H1 (cell line): ENCODE measurements around the gene PLXNB1.

ENCODE experiments used
- CREB1 ChIP-seq: IDR thresholded peaks from 2 replicates; pipeline ENCODE4 v1.6.1; 2012; ENCODE audit warnings: inconsistent platforms
- GTF2F1 ChIP-seq: IDR thresholded peaks from 2 replicates; pipeline ENCODE4 v1.6.1; 2012; ENCODE audit warnings: low read depth, low read length, improper control_type of control experiment, borderline replicate concordance
- HDAC6 ChIP-seq: IDR thresholded peaks from one replicate; pipeline ENCODE4 v1.7.1; 2012; ENCODE audit warnings: low read depth, mild to moderate bottlenecking, inconsistent platforms, low read length, moderate library complexity
- POLR2AphosphoS5 ChIP-seq: IDR thresholded peaks from 2 replicates; pipeline ENCODE4 v1.6.1; 2011; ENCODE audit warnings: low read depth, low read length
- RAD21 ChIP-seq, 2 experiments: IDR thresholded peaks in 1 of 2; conservative IDR thresholded peaks in 1 of 2; 2 replicates each; pipeline ENCODE4 v1.6.1; 2011; ENCODE audit warnings: low read depth in 2 of 2, low read length in 2 of 2, improper control_type of control experiment in 1 of 2, inconsistent platforms in 1 of 2, mild to moderate bottlenecking in 1 of 2, moderate library complexity in 1 of 2
- SP1 ChIP-seq: IDR thresholded peaks from 2 replicates; pipeline ENCODE4 v1.6.1; 2011; ENCODE audit warnings: low read depth, low read length
- SRF ChIP-seq: IDR thresholded peaks from 2 replicates; pipeline ENCODE4 v1.6.1; 2011; ENCODE audit warnings: mild to moderate bottlenecking, low read depth, low read length, moderate library complexity
- TEAD4 ChIP-seq: IDR thresholded peaks from 2 replicates; pipeline ENCODE4 v1.6.1; 2012; ENCODE audit warnings: low read depth, low read length, inconsistent platforms, mixed read lengths
- TF ChIP-seq, protein P1 (sequence below), 3 experiments: IDR thresholded peaks; 1 replicate in 2 of 3; 2 replicates in 1 of 3; pipeline versions ENCODE4 v1.5.1 to v1.6.1; 2011; ENCODE audit warnings: low read length in 3 of 3, mild to moderate bottlenecking in 3 of 3, inconsistent platforms in 2 of 3, low read depth in 1 of 3, moderate library complexity in 1 of 3; ENCODE audit not compliant: insufficient read depth in 1 of 3; ENCODE audit errors: control extremely low read depth in 1 of 3

GRCh38 chr3:48474619-48475018, 44.7 kb upstream of the PLXNB1 start:
- TF ChIP-seq SRF (no peak), GTF2F1 (no peak), HDAC6 (no peak), TEAD4 (peak; percentile 55), SP1 (peak; percentile 93), RAD21 (IDR thresholded peaks at IDR 0.05 in 1 of 2, conservative IDR thresholded peaks at IDR 0.05 in 1 of 2; ENCODE audit: low read depth in 2 of 2, low read length in 2 of 2) (peak in 1 of 2 experiments; percentile 17; a peak in 1 of 4 replicates), POLR2AphosphoS5 (no peak; the same call in 1 of the 2 replicates), CREB1 (peak; percentile 59)
- TF ChIP-seq, protein P1, sequence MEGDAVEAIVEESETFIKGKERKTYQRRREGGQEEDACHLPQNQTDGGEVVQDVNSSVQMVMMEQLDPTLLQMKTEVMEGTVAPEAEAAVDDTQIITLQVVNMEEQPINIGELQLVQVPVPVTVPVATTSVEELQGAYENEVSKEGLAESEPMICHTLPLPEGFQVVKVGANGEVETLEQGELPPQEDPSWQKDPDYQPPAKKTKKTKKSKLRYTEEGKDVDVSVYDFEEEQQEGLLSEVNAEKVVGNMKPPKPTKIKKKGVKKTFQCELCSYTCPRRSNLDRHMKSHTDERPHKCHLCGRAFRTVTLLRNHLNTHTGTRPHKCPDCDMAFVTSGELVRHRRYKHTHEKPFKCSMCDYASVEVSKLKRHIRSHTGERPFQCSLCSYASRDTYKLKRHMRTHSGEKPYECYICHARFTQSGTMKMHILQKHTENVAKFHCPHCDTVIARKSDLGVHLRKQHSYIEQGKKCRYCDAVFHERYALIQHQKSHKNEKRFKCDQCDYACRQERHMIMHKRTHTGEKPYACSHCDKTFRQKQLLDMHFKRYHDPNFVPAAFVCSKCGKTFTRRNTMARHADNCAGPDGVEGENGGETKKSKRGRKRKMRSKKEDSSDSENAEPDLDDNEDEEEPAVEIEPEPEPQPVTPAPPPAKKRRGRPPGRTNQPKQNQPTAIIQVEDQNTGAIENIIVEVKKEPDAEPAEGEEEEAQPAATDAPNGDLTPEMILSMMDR (IDR thresholded peaks at IDR 0.05; ENCODE audit: control extremely low read depth in 1 of 3, insufficient read depth in 1 of 3, low read depth in 1 of 3, low read length in 3 of 3): no peak
